GM12878 (cell line): ENCODE data around the gene FRMD8. TPM values are rescaled to one million over a fixed set of nuclear protein-coding genes. Genes with fewer than 3 reads are reported as not detected.

Source experiments
- CTCF ChIP-seq, 3 experiments: IDR thresholded peaks in 2 of 3; conservative IDR thresholded peaks in 1 of 3; 2 replicates each; pipeline ENCODE4 v1.5.1; 2011; ENCODE audit warnings: low read depth in 3 of 3, low read length in 3 of 3, mild to moderate bottlenecking in 3 of 3, control low read depth in 2 of 3, moderate library complexity in 2 of 3, inconsistent platforms in 1 of 3, mixed read lengths in 1 of 3; ENCODE audit not compliant: control insufficient read depth in 2 of 3, insufficient read depth in 1 of 3; ENCODE audit errors: extremely low read depth in 1 of 3
- HDAC6 ChIP-seq: fragments of 200-600 bp; sonication (generic); IDR thresholded peaks from one replicate; pipeline ENCODE4 v1.8.0; 2017; ENCODE audit warnings: antibody characterized with exemption; ENCODE audit not compliant: unreplicated experiment
- TAF1 ChIP-seq: IDR thresholded peaks from 2 replicates; pipeline ENCODE4 v1.6.1; 2011; ENCODE audit warnings: mild to moderate bottlenecking, low read depth, low read length, borderline replicate concordance
- ZNF687 ChIP-seq: fragments of 450-650 bp; IDR thresholded peaks from 2 replicates; pipeline ENCODE4 v1.6.1; 2017; ENCODE audit warnings: mild to moderate bottlenecking, moderate library complexity
- polyA plus RNA-seq, 11 experiments: library from polyadenylated mRNA; depleted of rRNA in 4 of 11; unstranded in 6 of 11; stranded (reverse) in 5 of 11; fragments of >200 nt; fragmentation: Nextera tagmentation in 4 of 11; fragmentation: Illumina TruSeq in 1 of 11; extraction: Ambion mirVana in 4 of 11; extraction: Trizol in 1 of 11; gene quantifications; 1 replicate in 1 of 11; 2 replicates in 10 of 11; pipeline versions ENCODE4 v1.2.1 to v1.2.3, GENCODE V29; 2011 to 2016; ENCODE audit warnings: inconsistent platforms in 2 of 11, missing spikeins in 2 of 11, low read depth in 1 of 11
- total RNA-seq, 4 experiments: library from RNA; depleted of rRNA in 3 of 4; stranded (reverse); fragments of >200 nt in 3 of 4; fragmentation: Illumina TruSeq in 1 of 4; extraction: Trizol in 1 of 4; gene quantifications; 2 replicates each; pipeline versions ENCODE4 v1.2.1 to v1.2.3, GENCODE V29; 2013 to 2021

Gene FRMD8
- total and polyA plus RNA-seq, 10 of the 15 experiments (the other 5 are each of a cell fraction or from before 2014, with no cell fraction given): 8.3 to 69.4 (median 28.0) TPM

GRCh38 chr11:65425105-65425970 lies 38.9 kb downstream of the FRMD8 start (continued):
- TF ChIP-seq CTCF (IDR thresholded peaks at IDR 0.05 in 2 of 3, conservative IDR thresholded peaks at IDR 0.05 in 1 of 3; ENCODE audit: control insufficient read depth in 2 of 3, extremely low read depth in 1 of 3, insufficient read depth in 1 of 3, low read depth in 3 of 3, low read length in 3 of 3) (peak in 1 of 3 experiments; percentile 10; a peak in 1 of 6 replicates), TAF1 (0 out of 2 replicates have a peak, but pooled peaks have one; percentile 7), HDAC6 (peak; percentile 85), ZNF687 (peak; percentile 54)
